ENCODE measurements around the gene RCSD1. TPM values are rescaled to one million over a fixed set of nuclear protein-coding genes. Genes with fewer than 3 reads are reported as not detected.

The RCSD1 gene
- total and polyA plus RNA-seq, 8 donors: 12.2 to 21.9 (median 21.3) TPM

DNA sequence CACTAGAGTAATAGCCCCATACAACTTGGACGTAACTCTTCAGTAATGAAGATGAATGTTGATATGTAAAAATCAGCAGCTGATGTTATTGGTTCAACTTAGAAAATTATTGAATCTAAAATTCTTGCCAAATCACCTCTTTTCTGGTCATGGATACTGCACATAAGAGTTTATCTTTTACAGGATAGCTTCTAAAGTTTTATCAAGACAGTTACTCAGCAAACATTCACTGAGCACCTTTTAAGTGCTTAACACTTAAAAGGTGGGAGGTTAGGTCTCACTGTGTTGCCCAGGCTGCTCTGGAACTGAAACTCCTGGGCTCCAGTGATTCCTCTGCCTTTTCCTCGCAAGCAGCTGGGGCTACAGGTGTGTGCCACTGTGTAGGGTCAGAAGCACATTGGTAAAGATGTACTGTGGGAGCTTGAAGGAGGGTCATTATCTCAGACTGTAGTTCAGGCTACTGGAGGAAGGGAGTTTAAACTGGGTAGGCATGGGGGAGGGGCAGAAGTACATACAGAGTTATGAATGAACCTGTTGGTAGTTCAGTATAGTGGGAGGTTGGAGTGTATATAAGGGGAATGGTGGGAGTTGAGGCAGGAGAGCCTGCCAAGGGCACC lies 93.8 kb downstream of the RCSD1 start:
- intact Hi-C loops (cut with DNase I): no loop called here
- Histone ChIP-seq H3K36me3 (no peaks in the 10 kb centered on the region), H3K9me3 (no peaks in the 10 kb centered on the region), H3K27me3 (no peaks in the 10 kb centered on the region), H3K4me3 (peak overlapping the region; percentile 97 to 98), H3K4me1 (peaks cover 2 to 48% of the 10 kb centered on the region in 2 donors), H3K27ac (no peak overlapping the region)
- TF ChIP-seq, protein P1, sequence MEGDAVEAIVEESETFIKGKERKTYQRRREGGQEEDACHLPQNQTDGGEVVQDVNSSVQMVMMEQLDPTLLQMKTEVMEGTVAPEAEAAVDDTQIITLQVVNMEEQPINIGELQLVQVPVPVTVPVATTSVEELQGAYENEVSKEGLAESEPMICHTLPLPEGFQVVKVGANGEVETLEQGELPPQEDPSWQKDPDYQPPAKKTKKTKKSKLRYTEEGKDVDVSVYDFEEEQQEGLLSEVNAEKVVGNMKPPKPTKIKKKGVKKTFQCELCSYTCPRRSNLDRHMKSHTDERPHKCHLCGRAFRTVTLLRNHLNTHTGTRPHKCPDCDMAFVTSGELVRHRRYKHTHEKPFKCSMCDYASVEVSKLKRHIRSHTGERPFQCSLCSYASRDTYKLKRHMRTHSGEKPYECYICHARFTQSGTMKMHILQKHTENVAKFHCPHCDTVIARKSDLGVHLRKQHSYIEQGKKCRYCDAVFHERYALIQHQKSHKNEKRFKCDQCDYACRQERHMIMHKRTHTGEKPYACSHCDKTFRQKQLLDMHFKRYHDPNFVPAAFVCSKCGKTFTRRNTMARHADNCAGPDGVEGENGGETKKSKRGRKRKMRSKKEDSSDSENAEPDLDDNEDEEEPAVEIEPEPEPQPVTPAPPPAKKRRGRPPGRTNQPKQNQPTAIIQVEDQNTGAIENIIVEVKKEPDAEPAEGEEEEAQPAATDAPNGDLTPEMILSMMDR (IDR thresholded peaks at IDR 0.05): no peak
- ATAC-seq (no peak), DNase-seq (no peak)

DNA sequence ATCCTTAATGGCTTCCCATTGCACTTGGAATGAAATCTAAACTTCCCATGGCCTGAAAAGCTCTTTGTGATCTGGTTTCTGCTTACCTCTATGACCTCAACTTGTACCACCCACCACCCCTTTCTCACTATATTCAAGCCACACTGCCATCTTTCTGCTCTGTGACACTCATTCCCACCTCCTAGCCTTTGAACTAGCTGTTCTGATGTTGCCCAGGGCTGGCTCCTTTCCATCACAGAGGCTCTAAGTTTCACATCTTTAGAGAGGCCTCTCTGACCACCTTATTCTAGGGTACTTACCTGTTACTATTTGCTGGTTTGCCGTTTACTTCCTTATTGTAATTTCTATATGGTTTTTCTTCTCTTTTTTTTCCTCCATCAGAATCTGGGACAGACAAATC lies 96.0 kb downstream of the RCSD1 start:
- TF ChIP-seq, protein P1 (IDR thresholded peaks at IDR 0.05): no peak
- no peak for ATAC-seq
- Histone ChIP-seq H3K9me3 (no peaks in the 10 kb centered on the region), H3K4me3 (no peak overlapping the region), H3K4me1 (peaks cover 2 to 33% of the 10 kb centered on the region in 2 donors), H3K27me3 (no peaks in the 10 kb centered on the region), H3K36me3 (peaks cover 0 to 9% of the 10 kb centered on the region in 2 donors), H3K27ac (no peak overlapping the region)
- no peak for DNase-seq
- intact Hi-C loops (cut with DNase I): no loop called here

DNA sequence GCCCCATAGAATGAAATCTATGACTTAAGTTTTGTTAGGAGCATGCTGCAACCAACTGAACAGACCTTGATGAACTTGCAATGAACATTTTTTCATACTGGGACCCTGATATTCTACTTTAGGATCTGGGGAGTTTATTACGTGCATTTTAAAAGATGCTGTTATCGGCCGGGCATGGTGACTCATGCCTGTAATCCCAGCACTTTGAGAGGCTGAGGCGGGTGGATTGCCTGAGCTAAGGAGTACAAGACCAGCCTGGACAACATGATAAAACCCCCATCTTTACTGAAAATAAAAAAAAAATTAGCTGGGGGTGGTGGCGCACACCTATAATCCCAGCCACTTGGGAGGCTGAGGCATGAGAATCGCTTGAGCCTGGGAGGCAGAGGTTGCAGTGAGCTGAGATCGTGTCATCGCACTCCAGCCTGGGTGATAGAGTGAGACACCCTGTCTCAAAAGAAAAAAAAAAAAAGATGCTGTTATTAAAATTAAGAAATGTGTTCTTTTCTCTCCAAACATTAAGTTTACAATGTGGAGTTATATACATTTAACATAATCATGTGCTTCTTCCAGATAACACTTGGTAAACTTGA lies 98.9 kb downstream of the RCSD1 start:
- no peaks in the 10 kb centered on the region for H3K27me3 ChIP-seq
- no peak overlapping the region for H3K4me3 ChIP-seq
- ATAC-seq: no peak
- H3K27ac ChIP-seq: no peak overlapping the region
- no peak for DNase-seq
- no peaks in the 10 kb centered on the region for H3K9me3 ChIP-seq
- peaks cover 0 to 9% of the 10 kb centered on the region in 2 donors for H3K36me3 ChIP-seq
- intact Hi-C loops (cut with DNase I): no loop called here
- TF ChIP-seq, protein P1 (IDR thresholded peaks at IDR 0.05): no peak
- peaks cover 2 to 14% of the 10 kb centered on the region in 2 donors for H3K4me1 ChIP-seq

DNA sequence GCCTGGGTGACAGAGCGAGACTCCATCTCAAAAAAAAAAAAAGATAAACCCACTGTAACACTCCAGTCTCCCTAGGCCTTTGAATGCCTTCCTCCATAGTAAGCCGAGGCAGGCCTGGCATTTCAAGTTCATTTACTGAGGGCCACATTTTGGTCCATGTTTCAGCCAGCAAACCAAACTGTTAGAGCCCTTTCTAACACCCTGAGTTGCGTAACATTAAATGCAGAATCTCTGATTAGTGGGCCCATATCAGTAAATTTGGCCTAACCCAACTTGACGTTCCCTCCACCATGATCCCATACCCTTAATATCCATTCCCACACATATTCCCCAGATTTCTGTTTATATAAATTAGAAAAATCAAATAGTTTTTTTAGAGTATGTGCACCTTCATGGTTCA lies 104.2 kb downstream of the RCSD1 start:
- Histone ChIP-seq H3K27ac (no peak overlapping the region), H3K27me3 (no peaks in the 10 kb centered on the region), H3K4me1 (peaks cover 0 to 5% of the 10 kb centered on the region in 2 donors), H3K4me3 (no peak overlapping the region), H3K36me3 (peaks cover 0 to 15% of the 10 kb centered on the region in 2 donors), H3K9me3 (no peaks in the 10 kb centered on the region)
- TF ChIP-seq, protein P1 (IDR thresholded peaks at IDR 0.05): no peak
- intact Hi-C loops (cut with DNase I): no loop called here
- no peak for DNase-seq
- ATAC-seq: no peak

DNA sequence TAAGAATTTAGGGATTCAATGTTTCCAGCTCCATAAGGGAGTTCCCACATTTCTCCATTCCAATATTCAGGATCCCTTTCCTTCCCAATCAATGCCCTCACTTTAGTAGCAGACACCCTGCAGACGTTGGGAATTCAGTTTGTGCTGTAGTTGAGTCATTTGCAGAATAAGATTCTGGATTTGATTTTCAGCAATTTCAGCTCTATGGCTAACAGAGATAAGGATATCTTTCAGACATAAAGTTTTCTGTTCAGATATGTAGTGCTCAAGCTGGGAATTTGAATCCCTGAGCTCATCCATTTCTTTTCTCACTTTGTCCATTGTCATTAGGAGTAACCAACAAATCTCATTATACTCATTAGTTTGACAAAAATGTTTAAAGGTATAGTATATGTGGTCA lies 104.8 kb downstream of the RCSD1 start:
- TF ChIP-seq, protein P1 (IDR thresholded peaks at IDR 0.05): no peak
- Histone ChIP-seq H3K27ac (no peak overlapping the region), H3K27me3 (no peaks in the 10 kb centered on the region), H3K4me3 (no peak overlapping the region), H3K36me3 (peaks cover 0 to 15% of the 10 kb centered on the region in 2 donors), H3K4me1 (peaks cover 0 to 10% of the 10 kb centered on the region in 2 donors), H3K9me3 (no peaks in the 10 kb centered on the region)
- DNase-seq: no peak
- no peak for ATAC-seq
- intact Hi-C loops (cut with DNase I): no loop called here
